Adrenal gland (tissue), 12 donors: ENCODE data around the gene TAS2R43. TPM values are rescaled to one million over a fixed set of nuclear protein-coding genes. Genes with fewer than 3 reads are reported as not detected.
"Not testable (repeated sequence)": the region's sequence is repeated elsewhere in the genome, so short reads cannot be mapped to it uniquely, and the experiment has no call there.

Source experiments
- DNase-seq, 7 donors: peaks; one replicate each; pipeline ENCODE4 v3.0.0-alpha.2; 2019 to 2020
- H3K27ac ChIP-seq, 5 donors: fragments of 200-600 bp; sonication (generic) in 4 of 5; 1 replicate in 3 of 5; 2 replicates in 2 of 5; pipeline versions ENCODE4 v1.5.1 to v1.8.0; 2016 to 2020; ENCODE audit warnings: mild to moderate bottlenecking in 1 of 5
- H3K27me3 ChIP-seq: fragments of 200-600 bp; 2 replicates; pipeline ENCODE4 v1.8.0; 2021
- H3K36me3 ChIP-seq, 2 donors: fragments of 200-600 bp; replicated peaks in 1 of 2; 1 replicate in 1 of 2; 2 replicates in 1 of 2; pipeline versions ENCODE4 v1.5.1 to v1.8.0; 2018 to 2022
- H3K4me1 ChIP-seq, 2 donors: fragments of 200-600 bp; replicated peaks in 1 of 2; 1 replicate in 1 of 2; 2 replicates in 1 of 2; pipeline versions ENCODE4 v1.5.1 to v1.8.0; 2018 to 2021
- H3K4me3 ChIP-seq, 4 donors: fragments of 200-600 bp; sonication (generic) in 3 of 4; one replicate each; pipeline ENCODE4 v1.5.1; 2016 to 2018
- H3K9me3 ChIP-seq, 3 donors: fragments of 200-600 bp; sonication (generic) in 1 of 3; replicated peaks in 1 of 3; 1 replicate in 2 of 3; 2 replicates in 1 of 3; pipeline versions ENCODE4 v1.5.1 to v1.8.0; 2016 to 2021
- POLR2A ChIP-seq, 2 donors: fragments of 450-650 bp; IDR thresholded peaks; one replicate each; pipeline ENCODE4 v1.6.1; 2017; ENCODE audit warnings: antibody characterized with exemption in 2 of 2, mild to moderate bottlenecking in 2 of 2, moderate library complexity in 1 of 2
- WGBS, 4 donors: extraction: QIAGEN DNeasy Blood & Tissue Kit in 2 of 4; methylation state at CpG; one replicate each; pipeline versions ENCODE4 v1.1.5 to v1.1.7; 2013 to 2017; 5-methylcytosine and 5-hydroxymethylcytosine counted together
- intact Hi-C, 2 donors: fragments of 100-400 bp; cut with DNase I; formaldehyde crosslinking; loops; one replicate each; pipeline versions ENCODE4 v1.14.1 to v1.15.0; 2022 to 2023
- polyA plus RNA-seq, 3 donors: library from polyadenylated mRNA; stranded (reverse); fragments of 200-250 nt in 2 of 3; fragments of 350-450 nt in 1 of 3; fragmentation: Illumina TruSeq in 1 of 3; extraction: RNeasy Lipid Tissue Mini Kit (QIAGEN cat#74804) in 1 of 3; gene quantifications; one replicate each; pipeline ENCODE4 v1.2.3, GENCODE V29; 2013 to 2014
- total RNA-seq, 9 donors: library from RNA; depleted of rRNA in 4 of 9; stranded (reverse); fragments of >200 nt in 4 of 9; fragments of 120-200 nt in 1 of 9; fragmentation: NEBNext Ultra II Directional in 1 of 9; extraction: Animal tissue kit (Norgen Biotek cat#: 25700) in 1 of 9; gene quantifications; one replicate each; pipeline versions ENCODE4 v1.1.0 to v1.2.4, GENCODE V29; 2013 to 2023
- TF ChIP-seq, protein P1 (sequence below), 6 experiments: fragments of 450-650 bp in 4 of 6; fragments of 200-600 bp in 2 of 6; sonication (generic) in 1 of 6; IDR thresholded peaks; 1 replicate in 5 of 6; 2 replicates in 1 of 6; pipeline versions ENCODE4 v1.5.1 to v1.8.0; 2016 to 2021; ENCODE audit warnings: antibody characterized with exemption in 6 of 6, mild to moderate bottlenecking in 2 of 6, moderate library complexity in 1 of 6
- donor health status: healthy with polysubstance abuse.
- donor health status: Bipolar disorder and iron deficiency.
- donor health status: DM: yes; HTN: yes; CAD: no.
- donor health status: DM: no; HTN: no; CAD: no.
- donor health status: DM: no; HTN: no; CAD: no.
- donor health status: DM: yes; HTN: yes; CAD: no.

The TAS2R43 gene
- total and polyA plus RNA-seq, 12 donors = 0.28 to 17.0 (median 1.3) TPM; not detected in 4

GRCh38 chr12:11133162-11133561, 41.0 kb upstream of the TAS2R43 start:
- no peak for DNase-seq
- Histone ChIP-seq H3K4me3 (no peak overlapping the region), H3K27ac (no peak overlapping the region), H3K36me3 (no peaks in the 10 kb centered on the region), H3K27me3 (no peaks in the 10 kb centered on the region), H3K4me1 (peaks cover 0 to 13% of the 10 kb centered on the region in 2 donors), H3K9me3 (no peaks in the 10 kb centered on the region)
- intact Hi-C loops = no loop called here
- TF ChIP-seq, protein P1, sequence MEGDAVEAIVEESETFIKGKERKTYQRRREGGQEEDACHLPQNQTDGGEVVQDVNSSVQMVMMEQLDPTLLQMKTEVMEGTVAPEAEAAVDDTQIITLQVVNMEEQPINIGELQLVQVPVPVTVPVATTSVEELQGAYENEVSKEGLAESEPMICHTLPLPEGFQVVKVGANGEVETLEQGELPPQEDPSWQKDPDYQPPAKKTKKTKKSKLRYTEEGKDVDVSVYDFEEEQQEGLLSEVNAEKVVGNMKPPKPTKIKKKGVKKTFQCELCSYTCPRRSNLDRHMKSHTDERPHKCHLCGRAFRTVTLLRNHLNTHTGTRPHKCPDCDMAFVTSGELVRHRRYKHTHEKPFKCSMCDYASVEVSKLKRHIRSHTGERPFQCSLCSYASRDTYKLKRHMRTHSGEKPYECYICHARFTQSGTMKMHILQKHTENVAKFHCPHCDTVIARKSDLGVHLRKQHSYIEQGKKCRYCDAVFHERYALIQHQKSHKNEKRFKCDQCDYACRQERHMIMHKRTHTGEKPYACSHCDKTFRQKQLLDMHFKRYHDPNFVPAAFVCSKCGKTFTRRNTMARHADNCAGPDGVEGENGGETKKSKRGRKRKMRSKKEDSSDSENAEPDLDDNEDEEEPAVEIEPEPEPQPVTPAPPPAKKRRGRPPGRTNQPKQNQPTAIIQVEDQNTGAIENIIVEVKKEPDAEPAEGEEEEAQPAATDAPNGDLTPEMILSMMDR (IDR thresholded peaks at IDR 0.05) = no peak
- WGBS, 4 donors = 91 to 97% (median 96%) methylated on average over 2 of the region's 2 CpGs

GRCh38 chr12:11130999-11131398, 38.9 kb upstream of the TAS2R43 start:
- intact Hi-C loops = no loop called here
- 0 to 74% (median 69%) methylated on average over 2 of the region's 2 CpGs for WGBS, 4 donors

DNA sequence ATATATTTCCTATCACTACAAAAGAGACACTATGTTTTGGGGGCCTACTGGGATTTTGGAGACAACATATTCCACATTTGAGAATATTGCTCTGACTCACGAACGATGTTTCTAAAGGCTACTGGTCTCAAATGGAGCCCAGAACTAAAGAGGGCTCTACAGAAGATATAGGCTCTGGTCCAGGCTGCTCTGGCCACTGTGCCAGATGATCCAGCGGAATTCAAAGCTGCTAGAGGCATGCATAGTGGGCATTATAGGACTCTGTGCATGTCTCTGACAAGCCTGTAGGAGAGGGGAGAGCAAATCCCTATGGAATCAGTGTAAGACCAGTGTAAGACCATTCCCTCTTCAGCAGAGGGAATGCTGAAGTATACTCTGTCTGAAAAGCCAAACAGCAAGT, 38.3 kb upstream of the TAS2R43 start:
- intact Hi-C loops = no loop called here
- no peak overlapping the region for H3K4me3 ChIP-seq
- peaks cover 4 to 17% of the 10 kb centered on the region in 2 donors for H3K4me1 ChIP-seq
- H3K27me3 ChIP-seq = no peaks in the 10 kb centered on the region
- no peak overlapping the region for H3K27ac ChIP-seq
- 91 to 97% (median 93%) methylated on average over 3 of the region's 3 CpGs for WGBS, 4 donors
- TF ChIP-seq, protein P1 (IDR thresholded peaks at IDR 0.05) = no peak
- no peak for TF ChIP-seq POLR2A (IDR thresholded peaks at IDR 0.05)
- no peaks in the 10 kb centered on the region for H3K36me3 ChIP-seq
- H3K9me3 ChIP-seq = no peaks in the 10 kb centered on the region
- no peak for DNase-seq

More at GRCh38 chr12:11130999-11131398, 38.9 kb upstream of the TAS2R43 start:
- TF ChIP-seq POLR2A (IDR thresholded peaks at IDR 0.05) = no peak
- TF ChIP-seq, protein P1 (IDR thresholded peaks at IDR 0.05) = no peak
- no peak for DNase-seq
- Histone ChIP-seq H3K4me1 (peaks cover 4 to 17% of the 10 kb centered on the region in 2 donors), H3K27me3 (no peaks in the 10 kb centered on the region), H3K36me3 (no peaks in the 10 kb centered on the region), H3K4me3 (no peak overlapping the region), H3K9me3 (no peaks in the 10 kb centered on the region), H3K27ac (no peak overlapping the region)

DNA sequence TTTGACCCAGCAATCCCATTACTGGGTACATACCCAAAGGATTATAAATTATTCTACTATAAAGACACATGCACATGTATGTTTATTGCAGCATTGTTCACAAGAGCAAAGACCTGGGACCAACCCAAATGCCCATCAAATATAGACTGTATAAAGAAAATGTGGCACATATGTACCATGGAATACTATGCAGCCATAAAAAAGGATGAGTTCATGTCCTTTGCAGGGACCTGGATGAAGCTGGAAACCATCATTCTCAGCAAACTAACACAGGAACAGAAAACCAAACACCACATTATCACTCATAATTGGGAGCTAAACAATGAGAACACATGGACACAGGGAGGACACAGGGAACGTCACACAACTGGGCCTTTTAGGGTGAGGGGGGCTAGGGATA, 22.0 kb upstream of the TAS2R43 start:
- peaks cover 0 to 14% (median 0%) of the 10 kb centered on the region in 3 donors for H3K9me3 ChIP-seq

DNA sequence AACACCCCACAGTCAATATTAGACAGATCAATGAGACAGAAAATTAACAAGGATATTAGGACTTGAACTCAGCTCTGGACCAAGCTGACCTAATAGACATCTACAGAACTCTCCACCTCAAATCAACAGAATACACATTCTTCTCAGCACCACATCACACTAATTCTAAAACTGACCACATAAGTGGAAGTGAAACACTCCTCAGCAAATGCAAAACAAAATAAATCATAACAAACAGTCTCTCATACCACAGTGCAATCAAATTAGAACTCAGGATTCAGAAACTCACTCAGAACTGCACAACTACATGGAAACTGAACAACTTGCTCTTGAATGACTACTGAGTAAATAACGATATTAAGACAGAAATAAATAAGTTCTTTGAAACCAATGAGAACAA, 19.1 kb upstream of the TAS2R43 start:
- H3K36me3 ChIP-seq, H3K4me3 ChIP-seq, H3K27me3 ChIP-seq, H3K4me1 ChIP-seq, DNase-seq, H3K9me3 ChIP-seq, H3K27ac ChIP-seq, intact Hi-C loops: not testable (repeated sequence)
- WGBS, 4 donors = 93 to 100% (median 95%) methylated on average over 1 of the region's 1 CpG

More for the DNA sequence above, 22.0 kb upstream of the TAS2R43 start:
- H3K4me3 ChIP-seq, H3K27ac ChIP-seq, intact Hi-C loops, H3K27me3 ChIP-seq, H3K4me1 ChIP-seq, H3K36me3 ChIP-seq, DNase-seq: not testable (repeated sequence)
- WGBS, 4 donors = 95 to 100% (median 99%) methylated on average over 1 of the region's 1 CpG
